HEK293T (cell line): ENCODE data around the gene AFG3L2.

Experiments
- CTCF ChIA-PET: fragments of 350-600 bp; formaldehyde crosslinking; extraction: SDS; loops from one replicate; lab custom pipeline; 2021; ENCODE audit warnings: antibody characterized with exemption, inconsistent platforms; lab: Yijun Ruan, JAX
- POLR2A ChIA-PET: fragments of 350-600 bp; formaldehyde crosslinking; extraction: SDS; loops from one replicate; lab custom pipeline; 2020; ENCODE audit warnings: antibody characterized with exemption, inconsistent platforms; lab: Yijun Ruan, JAX
- DNase-seq: peaks from one replicate; pipeline ENCODE4 v3.0.0; 2012; ENCODE audit warnings: mixed read lengths; ENCODE audit errors: extremely low spot score
- ARNT ChIP-seq: fragments of 450-650 bp; IDR thresholded peaks from 2 replicates; pipeline ENCODE4 v1.6.1; 2017; ENCODE audit warnings: mild to moderate bottlenecking
- BHLHE40 ChIP-seq: fragments of 450-650 bp; IDR thresholded peaks from 2 replicates; pipeline ENCODE4 v1.6.1; 2016; ENCODE audit warnings: mild to moderate bottlenecking, moderate library complexity, borderline replicate concordance
- CTBP1 ChIP-seq: fragments of 450-650 bp; IDR thresholded peaks from 2 replicates; pipeline ENCODE4 v1.6.1; 2016; ENCODE audit warnings: borderline replicate concordance
- ELF4 ChIP-seq: fragments of 450-650 bp; IDR thresholded peaks from 2 replicates; pipeline ENCODE4 v1.6.1; 2017; ENCODE audit warnings: antibody characterized with exemption
- FOXA1 ChIP-seq: fragments of 450-650 bp; IDR thresholded peaks from 2 replicates; pipeline ENCODE4 v1.6.1; 2016; ENCODE audit warnings: mild to moderate bottlenecking
- FOXK2 ChIP-seq: fragments of 450-650 bp; IDR thresholded peaks from 2 replicates; pipeline ENCODE4 v1.6.1; 2016; ENCODE audit warnings: mild to moderate bottlenecking
- FOXM1 ChIP-seq: fragments of 450-650 bp; IDR thresholded peaks from 2 replicates; pipeline ENCODE4 v1.6.1; 2017; ENCODE audit warnings: mild to moderate bottlenecking, borderline replicate concordance
- HDGF ChIP-seq: fragments of 450-650 bp; IDR thresholded peaks from 2 replicates; pipeline ENCODE4 v1.6.1; 2017; ENCODE audit warnings: antibody characterized with exemption, borderline replicate concordance
- L3MBTL2 ChIP-seq: fragments of 450-650 bp; conservative IDR thresholded peaks from 2 replicates; pipeline ENCODE4 v1.6.1; 2016; ENCODE audit warnings: mild to moderate bottlenecking
- LEF1 ChIP-seq: fragments of 450-650 bp; IDR thresholded peaks from 2 replicates; pipeline ENCODE4 v1.6.1; 2017; ENCODE audit warnings: mild to moderate bottlenecking, borderline replicate concordance
- NFRKB ChIP-seq: fragments of 450-650 bp; IDR thresholded peaks from 2 replicates; pipeline ENCODE4 v1.6.1; 2016; ENCODE audit warnings: mild to moderate bottlenecking, moderate library complexity
- PKNOX1 ChIP-seq: fragments of 450-650 bp; IDR thresholded peaks from 2 replicates; pipeline ENCODE4 v1.6.1; 2016
- SP1 ChIP-seq: fragments of 450-650 bp; IDR thresholded peaks from 2 replicates; pipeline ENCODE4 v1.6.1; 2017
- SUZ12 ChIP-seq: fragments of 450-650 bp; IDR thresholded peaks from 2 replicates; pipeline ENCODE4 v1.6.1; 2016; ENCODE audit warnings: mild to moderate bottlenecking
- TARDBP ChIP-seq: fragments of 450-650 bp; IDR thresholded peaks from 2 replicates; pipeline ENCODE4 v1.6.1; 2016
- ZNF384 ChIP-seq: fragments of 450-650 bp; IDR thresholded peaks from 2 replicates; pipeline ENCODE4 v1.6.1; 2016

Gene AFG3L2

GRCh38 chr18:12313530-12314245 is 63.3 kb downstream of the AFG3L2 start:
- ChIA-PET CTCF (interaction anchor here (0.9 kb wide), 1 partner anchor 14 kb away, joined by 3 read pairs; no protein-coding TSS in a partner anchor), POLR2A (no interaction called here)
- TF ChIP-seq L3MBTL2 (no peak), PKNOX1 (no peak), TARDBP (no peak), SUZ12 (no peak), HDGF (no peak)
- no peak for DNase-seq

- ChIA-PET CTCF (interaction anchor here (0.9 kb wide), 1 partner anchor 15 kb away, joined by 3 read pairs; no protein-coding TSS in a partner anchor), POLR2A (no interaction called here)
- TF ChIP-seq NFRKB (no peak), FOXM1 (no peak), SP1 (no peak), PKNOX1 (no peak), ELF4 (no peak), BHLHE40 (no peak), LEF1 (no peak), ARNT (no peak)
- no peak for DNase-seq
Observed at GRCh38 chr18:12312976-12313375, 64.1 kb downstream of the AFG3L2 start.

- no peak for TF ChIP-seq SP1
- no peak for TF ChIP-seq BHLHE40
- TF ChIP-seq CTBP1, result no peak
- no peak for TF ChIP-seq ELF4
- TF ChIP-seq ZNF384, result no peak
- no peak for TF ChIP-seq ARNT
- TF ChIP-seq SUZ12, result no peak
- TF ChIP-seq NFRKB, result no peak
- TF ChIP-seq FOXA1, result no peak
- TF ChIP-seq FOXM1, result no peak
- TF ChIP-seq TARDBP, result no peak
- TF ChIP-seq LEF1, result no peak
- no peak for TF ChIP-seq HDGF
- no peak for TF ChIP-seq L3MBTL2
- no peak for TF ChIP-seq PKNOX1
- CTCF ChIA-PET, result no interaction called here
- POLR2A ChIA-PET, result no interaction called here
- no peak for DNase-seq
Observed at GRCh38 chr18:12310762-12311161, 66.3 kb downstream of the AFG3L2 start.

- POLR2A ChIA-PET, result interaction anchor here (1.5 kb wide), 1 partner anchor 8 kb away, joined by 4 read pairs; no protein-coding TSS in a partner anchor
- no peak for TF ChIP-seq FOXA1
- TF ChIP-seq FOXM1, result no peak
- no peak for TF ChIP-seq FOXK2
- TF ChIP-seq BHLHE40, result no peak
- TF ChIP-seq HDGF, result no peak
- no peak for TF ChIP-seq NFRKB
- no peak for TF ChIP-seq ARNT
- TF ChIP-seq CTBP1, result no peak
- no peak for TF ChIP-seq SUZ12
- TF ChIP-seq ZNF384, result no peak
- no peak for TF ChIP-seq TARDBP
- TF ChIP-seq L3MBTL2, result no peak
- no peak for TF ChIP-seq LEF1
- no peak for TF ChIP-seq PKNOX1
- no peak for TF ChIP-seq ELF4
- no peak for TF ChIP-seq SP1
- CTCF ChIA-PET, result no interaction called here
- no peak for DNase-seq
Observed at GRCh38 chr18:12309683-12310198, 67.3 kb downstream of the AFG3L2 start.

- TF ChIP-seq LEF1, result no peak; the same call in 1 of the 2 replicates
- no peak for TF ChIP-seq SUZ12
- no peak for TF ChIP-seq FOXK2
- no peak; the same call in 1 of the 2 replicates for TF ChIP-seq L3MBTL2
- TF ChIP-seq ELF4, result no peak
- TF ChIP-seq ARNT, result no peak
- no peak for TF ChIP-seq HDGF
- no peak for TF ChIP-seq SP1
- TF ChIP-seq BHLHE40, result no peak
- no peak for TF ChIP-seq ZNF384
- no peak for TF ChIP-seq CTBP1
- TF ChIP-seq FOXA1, result no peak
- no peak for TF ChIP-seq NFRKB
- TF ChIP-seq PKNOX1, result no peak
- CTCF ChIA-PET, result interaction anchor here (0.6 kb wide), 1 partner anchor 20 kb away, joined by 3 read pairs; no protein-coding TSS in a partner anchor
- POLR2A ChIA-PET, result interaction anchor here (0.6 to 2.5 kb wide), 3 partner anchors 9 to 563 kb away, joined by 3 to 9 read pairs (median 4); no protein-coding TSS in a partner anchor
- DNase-seq, result peak; percentile 47
Observed at GRCh38 chr18:12308386-12309100, 68.5 kb downstream of the AFG3L2 start.
